Subcutaneous adipose tissue (tissue), 4 donors: ENCODE measurements around the gene MXD4. TPM values are rescaled to one million over a fixed set of nuclear protein-coding genes. Genes with fewer than 3 reads are reported as not detected.

Experiments used
- CTCF ChIP-seq: fragments of 450-650 bp; IDR thresholded peaks from one replicate; pipeline ENCODE4 v1.5.1; 2016; ENCODE audit warnings: low read depth, mild to moderate bottlenecking, control low read depth, antibody characterized with exemption, moderate library complexity
- total RNA-seq, 4 donors: library from RNA; depleted of rRNA; stranded (reverse); fragments of >200 nt; gene quantifications; one replicate each; pipeline ENCODE4 v1.1.0, GENCODE V29; 2016

Gene MXD4
- total RNA-seq, 4 donors from 2014 or later, result 31.1 to 125 (median 48.1) TPM

GRCh38 chr4:2272026-2272827 lies 10.3 kb upstream of the MXD4 start:
- no peak for TF ChIP-seq CTCF

GRCh38 chr4:2271279-2272025 lies 9.5 kb upstream of the MXD4 start:
- TF ChIP-seq CTCF, result no peak

- no peak for TF ChIP-seq CTCF
Observed at GRCh38 chr4:2270341-2271165, 8.6 kb upstream of the MXD4 start.

GRCh38 chr4:2269618-2270163 lies 7.8 kb upstream of the MXD4 start:
- TF ChIP-seq CTCF, result no peak

- TF ChIP-seq CTCF, result no peak
Observed at GRCh38 chr4:2269206-2269531, 7.3 kb upstream of the MXD4 start.

- no peak for TF ChIP-seq CTCF
Observed at GRCh38 chr4:2268357-2269205, 6.7 kb upstream of the MXD4 start.
